OCI-LY1 (cell line): ENCODE results near the gene SLC9A8.

Experiments
- H2AFZ ChIP-seq: fragments of 200-600 bp; sonication (generic), shearing (Covaris generic); 2 replicates; pipeline ENCODE4 v1.6.0; 2014; ENCODE audit warnings: antibody characterized with exemption, mild to moderate bottlenecking, low read length
- H3F3A ChIP-seq: fragments of 200-600 bp; sonication (generic), shearing (Covaris generic); 2 replicates; pipeline ENCODE4 v1.6.0; 2014; ENCODE audit warnings: mild to moderate bottlenecking, antibody characterized with exemption, low read length, moderate library complexity; ENCODE audit not compliant: insufficient read depth
- H3K27ac ChIP-seq: fragments of 200-600 bp; sonication (generic); 2 replicates; pipeline ENCODE4 v1.5.1; 2014; ENCODE audit warnings: low read length, mixed run types, mild to moderate bottlenecking, low read depth; ENCODE audit not compliant: poor library complexity, severe bottlenecking
- H3K27me3 ChIP-seq: fragments of 200-600 bp; sonication (generic); 2 replicates; pipeline ENCODE4 v1.6.0; 2014; ENCODE audit warnings: antibody characterized with exemption, mild to moderate bottlenecking, low read length, moderate library complexity; ENCODE audit not compliant: insufficient read depth
- H3K36me3 ChIP-seq: fragments of 200-600 bp; sonication (generic); 2 replicates; pipeline ENCODE4 v1.6.1; 2014; ENCODE audit warnings: mild to moderate bottlenecking, antibody characterized with exemption, low read length, moderate library complexity, mixed read lengths; ENCODE audit not compliant: insufficient read depth
- H3K4me1 ChIP-seq: fragments of 200-600 bp; sonication (generic); 2 replicates; pipeline ENCODE4 v1.5.1; 2014; ENCODE audit warnings: mild to moderate bottlenecking, low read length, moderate library complexity; ENCODE audit not compliant: insufficient read depth, severe bottlenecking
- H3K4me2 ChIP-seq: fragments of 200-600 bp; sonication (generic), shearing (Covaris generic); 2 replicates; pipeline ENCODE4 v1.6.1; 2014; ENCODE audit warnings: low read length
- H3K4me3 ChIP-seq: fragments of 200-600 bp; sonication (generic); 2 replicates; pipeline ENCODE4 v1.5.1; 2014; ENCODE audit warnings: low read length, low read depth, mild to moderate bottlenecking, mixed read lengths; ENCODE audit not compliant: poor library complexity, severe bottlenecking
- H3K79me2 ChIP-seq: fragments of 200-600 bp; shearing (Covaris generic); 2 replicates; pipeline ENCODE4 v1.6.1; 2016; ENCODE audit warnings: mixed run types, low read length, mixed read lengths; ENCODE audit not compliant: insufficient read depth
- H3K9ac ChIP-seq: fragments of 200-600 bp; sonication (generic), shearing (Covaris generic); 2 replicates; pipeline ENCODE4 v1.6.1; 2014; ENCODE audit warnings: mild to moderate bottlenecking, low read length, mixed read lengths
- H3K9me2 ChIP-seq: fragments of 200-600 bp; sonication (generic), shearing (Covaris generic); 2 replicates; pipeline ENCODE4 v1.6.1; 2014; ENCODE audit warnings: low read depth, mild to moderate bottlenecking, low read length, mixed read lengths
- H3K9me3 ChIP-seq: fragments of 200-600 bp; shearing (Covaris generic); 2 replicates; pipeline ENCODE4 v1.6.1; 2014; ENCODE audit warnings: low read length, mixed read lengths
- H4K20me1 ChIP-seq: fragments of 200-600 bp; sonication (generic), shearing (Covaris generic); 2 replicates; pipeline ENCODE4 v1.6.0; 2016; ENCODE audit warnings: mild to moderate bottlenecking, low read length; ENCODE audit not compliant: insufficient read depth
- CTCF ChIP-seq: fragments of 200-600 bp; sonication (generic), shearing (Covaris generic); IDR thresholded peaks from 2 replicates; pipeline ENCODE4 v1.5.1; 2017; ENCODE audit warnings: mild to moderate bottlenecking, antibody characterized with exemption, low read length, moderate library complexity, mixed read lengths
- EZH2 ChIP-seq: fragments of 200-600 bp; sonication (generic), shearing (Covaris generic); IDR thresholded peaks from 2 replicates; pipeline ENCODE4 v1.8.0; 2017; ENCODE audit warnings: borderline replicate concordance, mixed run types, mild to moderate bottlenecking, antibody characterized with exemption, low read length, moderate library complexity, mixed read lengths

SLC9A8 gene

DNA sequence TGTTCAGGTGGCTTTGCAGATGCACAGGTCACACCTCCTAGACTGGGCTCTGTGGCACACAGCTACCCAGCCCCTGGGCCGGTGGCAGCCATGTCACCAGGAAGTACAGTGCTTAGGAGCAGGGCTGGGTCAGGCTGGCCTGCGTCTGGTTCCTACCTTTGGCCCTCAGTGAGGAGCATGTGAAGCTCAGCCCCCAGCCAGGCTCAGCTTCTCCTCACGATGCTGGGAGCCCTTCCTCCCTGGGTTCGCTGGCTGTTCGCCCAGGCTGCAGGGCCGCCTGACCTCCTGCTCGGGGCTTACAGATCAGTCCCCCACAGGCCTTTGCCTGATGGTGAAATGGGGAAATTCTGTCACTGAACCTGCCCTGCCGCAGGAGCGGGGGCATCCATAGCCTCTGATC lies 79.6 kb downstream of the SLC9A8 start:
- H3K4me1 ChIP-seq = peaks cover 29% of the 10 kb centered on the region
- H3K9me3 ChIP-seq = no peaks in the 10 kb centered on the region
- TF ChIP-seq CTCF = no peak
- TF ChIP-seq EZH2 = no peak
- H3K4me2 ChIP-seq = no peak overlapping the region
- H3K27me3 ChIP-seq = no peaks in the 10 kb centered on the region
- no peaks in the 10 kb centered on the region for H3K79me2 ChIP-seq
- H3K27ac ChIP-seq = no peak overlapping the region
- H4K20me1 ChIP-seq = no peaks in the 10 kb centered on the region
- H3K9ac ChIP-seq = no peak overlapping the region; the same call in 1 of the 2 replicates
- H3K9me2 ChIP-seq = no peaks in the 10 kb centered on the region
- H2AFZ ChIP-seq = no peak overlapping the region
- peaks cover 29% of the 10 kb centered on the region; the same call in 1 of the 2 replicates for H3K36me3 ChIP-seq
- no peak overlapping the region for H3K4me3 ChIP-seq
- H3F3A ChIP-seq = no peaks in the 10 kb centered on the region

DNA sequence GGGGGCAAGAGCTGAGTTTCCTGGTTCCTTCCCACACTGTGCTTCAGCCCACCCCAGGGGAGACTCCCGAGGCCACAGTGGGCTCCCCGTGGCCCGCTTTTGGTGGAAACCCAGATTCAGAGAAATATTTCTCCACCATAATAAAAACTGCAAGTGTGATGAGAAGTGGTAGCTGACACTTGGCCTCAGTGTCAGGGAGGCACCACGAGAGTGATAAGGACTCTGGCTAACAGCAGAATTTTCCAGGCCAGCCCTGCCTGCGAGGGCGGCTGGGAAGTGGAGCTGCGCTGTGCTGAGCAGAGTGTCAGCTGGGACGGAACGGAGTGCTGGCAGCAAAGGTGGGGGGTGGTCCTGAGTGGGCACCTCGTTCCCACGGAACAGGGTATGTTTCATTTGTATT lies 80.2 kb downstream of the SLC9A8 start:
- no peak overlapping the region for H3K4me2 ChIP-seq
- H3K36me3 ChIP-seq = peaks cover 23% of the 10 kb centered on the region; the same call in 1 of the 2 replicates
- peaks cover 29% of the 10 kb centered on the region for H3K4me1 ChIP-seq
- no peak overlapping the region for H3K4me3 ChIP-seq
- TF ChIP-seq CTCF (no peak), EZH2 (no peak)
- no peak overlapping the region for H3K9ac ChIP-seq
- no peaks in the 10 kb centered on the region for H3K79me2 ChIP-seq
- no peaks in the 10 kb centered on the region for H3K9me2 ChIP-seq
- no peak overlapping the region for H2AFZ ChIP-seq
- no peak overlapping the region for H3K27ac ChIP-seq
- no peaks in the 10 kb centered on the region for H3F3A ChIP-seq
- H3K27me3 ChIP-seq = no peaks in the 10 kb centered on the region
- H4K20me1 ChIP-seq = no peaks in the 10 kb centered on the region
- 0 out of 2 replicates have a peak, but pooled peaks cover 4% of the 10 kb centered on the region for H3K9me3 ChIP-seq

GRCh38 chr20:49893242-49894072 lies 80.8 kb downstream of the SLC9A8 start:
- Histone ChIP-seq H3K9me3 (0 out of 2 replicates have a peak, but pooled peaks cover 4% of the 10 kb centered on the region), H4K20me1 (no peaks in the 10 kb centered on the region), H3K36me3 (peaks cover 17% of the 10 kb centered on the region; the same call in 1 of the 2 replicates), H3K27me3 (no peaks in the 10 kb centered on the region), H3K9me2 (no peaks in the 10 kb centered on the region), H2AFZ (no peak overlapping the region), H3F3A (no peaks in the 10 kb centered on the region), H3K4me1 (peaks cover 23% of the 10 kb centered on the region), H3K4me2 (no peak overlapping the region; the same call in 1 of the 2 replicates), H3K9ac (no peak overlapping the region), H3K27ac (no peak overlapping the region), H3K4me3 (no peak overlapping the region), H3K79me2 (no peaks in the 10 kb centered on the region)
- TF ChIP-seq CTCF (no peak), EZH2 (no peak)
